ENCODE data around the gene COP1. TPM values are rescaled to one million over a fixed set of nuclear protein-coding genes. Genes with fewer than 3 reads are reported as not detected.

Gene COP1
- total RNA-seq, 4 donors from 2014 or later = 84.6 to 125 (median 106) TPM

- peaks cover 0 to 4% (median 0%) of the 10 kb centered on the region in 3 donors for H3K36me3 ChIP-seq
- DNase-seq = no peak
- no peaks in the 10 kb centered on the region for H3K27me3 ChIP-seq
- no peak overlapping the region for H3K4me3 ChIP-seq
- H3K9me3 ChIP-seq = no peaks in the 10 kb centered on the region
- H3K27ac ChIP-seq = no peak overlapping the region
- no peaks in the 10 kb centered on the region for H3K4me1 ChIP-seq
- TF ChIP-seq CTCF (IDR thresholded peaks at IDR 0.05) (no peak), POLR2A (IDR thresholded peaks at IDR 0.05) (no peak)
Observed at GRCh38 chr1:176142973-176143372, 64.1 kb downstream of the COP1 start.

- no peak overlapping the region for H3K4me3 ChIP-seq
- TF ChIP-seq POLR2A (IDR thresholded peaks at IDR 0.05) = no peak
- no peak for TF ChIP-seq CTCF (IDR thresholded peaks at IDR 0.05)
- peaks cover 0 to 3% (median 0%) of the 10 kb centered on the region in 3 donors for H3K36me3 ChIP-seq
- no peak overlapping the region for H3K27ac ChIP-seq
- H3K4me1 ChIP-seq = no peaks in the 10 kb centered on the region
- DNase-seq = no peak
- no peaks in the 10 kb centered on the region for H3K9me3 ChIP-seq
- no peaks in the 10 kb centered on the region for H3K27me3 ChIP-seq
Observed at GRCh38 chr1:176141449-176141848, 65.6 kb downstream of the COP1 start.

GRCh38 chr1:176136891-176137290, 70.2 kb downstream of the COP1 start:
- Histone ChIP-seq H3K27ac (no peak overlapping the region), H3K9me3 (no peaks in the 10 kb centered on the region), H3K36me3 (no peaks in the 10 kb centered on the region), H3K27me3 (no peaks in the 10 kb centered on the region), H3K4me1 (no peaks in the 10 kb centered on the region), H3K4me3 (no peak overlapping the region)
- no peak for DNase-seq
- TF ChIP-seq POLR2A (IDR thresholded peaks at IDR 0.05) (no peak), CTCF (IDR thresholded peaks at IDR 0.05) (no peak)

GRCh38 chr1:176134666-176135065, 72.4 kb downstream of the COP1 start:
- no peak for TF ChIP-seq POLR2A (IDR thresholded peaks at IDR 0.05)
- no peak for TF ChIP-seq CTCF (IDR thresholded peaks at IDR 0.05)

GRCh38 chr1:176122282-176122681, 84.8 kb downstream of the COP1 start:
- Histone ChIP-seq H3K9me3 (peaks cover 0 to 4% (median 0%) of the 10 kb centered on the region in 4 donors), H3K27ac (no peak overlapping the region), H3K4me3 (no peak overlapping the region), H3K4me1 (no peaks in the 10 kb centered on the region), H3K27me3 (no peaks in the 10 kb centered on the region), H3K36me3 (no peaks in the 10 kb centered on the region)
- no peak for TF ChIP-seq POLR2A (IDR thresholded peaks at IDR 0.05)
- TF ChIP-seq CTCF (IDR thresholded peaks at IDR 0.05) = no peak
- no peak for DNase-seq

More at GRCh38 chr1:176134666-176135065, 72.4 kb downstream of the COP1 start:
- no peaks in the 10 kb centered on the region for H3K27me3 ChIP-seq
- DNase-seq = no peak
- H3K9me3 ChIP-seq = no peaks in the 10 kb centered on the region
- no peak overlapping the region for H3K27ac ChIP-seq
- H3K4me3 ChIP-seq = no peak overlapping the region
- no peaks in the 10 kb centered on the region for H3K4me1 ChIP-seq
- H3K36me3 ChIP-seq = no peaks in the 10 kb centered on the region

GRCh38 chr1:176119549-176119948, 87.5 kb downstream of the COP1 start:
- Histone ChIP-seq H3K27me3 (no peaks in the 10 kb centered on the region), H3K4me1 (no peaks in the 10 kb centered on the region), H3K4me3 (no peak overlapping the region), H3K36me3 (peaks cover 0 to 14% (median 0%) of the 10 kb centered on the region in 3 donors), H3K9me3 (peaks cover 0 to 4% (median 0%) of the 10 kb centered on the region in 4 donors), H3K27ac (no peak overlapping the region)
- DNase-seq = no peak
- TF ChIP-seq CTCF (IDR thresholded peaks at IDR 0.05) (peak in 2 of 6 experiments; percentile 9 to 21), POLR2A (IDR thresholded peaks at IDR 0.05) (no peak)
